ENCODE measurements around the gene IL18RAP.

- no peak for TF ChIP-seq POLR2A (IDR thresholded peaks at IDR 0.05)
- no peak for TF ChIP-seq CTCF (IDR thresholded peaks at IDR 0.05)
Observed at GRCh38 chr2:102451968-102452367, 29.0 kb downstream of the IL18RAP start.

Measured in tibial nerve (tissue), 3 donors.